Gastrocnemius medialis (tissue), 4 donors: Measurements from ENCODE around the gene CBX8. TPM values are rescaled to one million over a fixed set of nuclear protein-coding genes. Genes with fewer than 3 reads are reported as not detected.

ENCODE experiments used
- ATAC-seq, 2 donors: fragments of 150-250 bp; one replicate each; pipeline ENCODE4 v1.9.1; 2016
- DNase-seq, 2 donors: peaks; one replicate each; pipeline ENCODE4 v3.0.0-alpha.2; 2019
- H3K27ac ChIP-seq, 4 donors: fragments of 200-600 bp; sonication (generic); 1 replicate in 1 of 4; 2 replicates in 3 of 4; pipeline ENCODE4 v1.5.1; 2016 to 2018; ENCODE audit warnings: mild to moderate bottlenecking in 2 of 4, moderate library complexity in 1 of 4
- H3K27me3 ChIP-seq, 3 donors: fragments of 200-600 bp; sonication (generic) in 2 of 3; 1 replicate in 1 of 3; 2 replicates in 2 of 3; pipeline versions ENCODE4 v1.5.1 to v1.6.0; 2016 to 2019; ENCODE audit warnings: mild to moderate bottlenecking in 1 of 3, moderate library complexity in 1 of 3
- H3K36me3 ChIP-seq, 2 donors: fragments of 200-600 bp; sonication (generic) in 1 of 2; one replicate each; pipeline ENCODE4 v1.5.1; 2017 to 2018
- H3K4me1 ChIP-seq, 2 donors: fragments of 200-600 bp; sonication (generic) in 1 of 2; one replicate each; pipeline ENCODE4 v1.5.1; 2016 to 2017; ENCODE audit warnings: mild to moderate bottlenecking in 2 of 2
- H3K4me3 ChIP-seq, 4 donors: fragments of 200-600 bp; sonication (generic) in 3 of 4; 1 replicate in 1 of 4; 2 replicates in 3 of 4; pipeline ENCODE4 v1.5.1; 2016 to 2019; ENCODE audit warnings: mild to moderate bottlenecking in 2 of 4
- H3K9me3 ChIP-seq, 3 donors: fragments of 200-600 bp; sonication (generic) in 2 of 3; 1 replicate in 1 of 3; 2 replicates in 2 of 3; pipeline ENCODE4 v1.5.1; 2016 to 2019
- POLR2A ChIP-seq, 2 donors: fragments of 450-650 bp; IDR thresholded peaks; one replicate each; pipeline ENCODE4 v1.6.1; 2017; ENCODE audit warnings: antibody characterized with exemption in 2 of 2, mild to moderate bottlenecking in 2 of 2, moderate library complexity in 2 of 2
- in situ Hi-C, 4 donors: fragments of 200-750 bp; cut with MboI; loops; one replicate each; pipeline versions ENCODE4 v1.15.0 to v1.8.0; 2017; ENCODE audit warnings: low sequenced_read_pairs in 4 of 4
- intact Hi-C: fragments of 100-400 bp; cut with DNase I; formaldehyde crosslinking; loops from one replicate; pipeline ENCODE4 v1.15.1; 2023; ENCODE audit warnings: low total_unique reads
- total RNA-seq, 4 donors: library from RNA; depleted of rRNA; stranded (reverse); fragments of >200 nt; gene quantifications; one replicate each; pipeline versions ENCODE4 v1.1.0 to v1.2.3, GENCODE V29; 2016
- TF ChIP-seq, protein P1 (sequence below), 5 experiments: fragments of 450-650 bp in 3 of 5; fragments of 200-600 bp in 2 of 5; sonication (generic) in 2 of 5; IDR thresholded peaks in 4 of 5; conservative IDR thresholded peaks in 1 of 5; 1 replicate in 4 of 5; 2 replicates in 1 of 5; pipeline ENCODE4 v1.5.1; 2016 to 2019; ENCODE audit warnings: antibody characterized with exemption in 5 of 5, mild to moderate bottlenecking in 3 of 5, moderate library complexity in 3 of 5

Gene CBX8
- total RNA-seq, 4 donors from 2014 or later = 0.18 to 0.94 (median 0.49) TPM; not detected in 1

GRCh38 chr17:79819085-79819484, 22.2 kb upstream of the CBX8 start:
- Histone ChIP-seq H3K27me3 (peaks cover 32 to 41% (median 39%) of the 10 kb centered on the region in 3 donors), H3K9me3 (no peaks in the 10 kb centered on the region), H3K27ac (no peak overlapping the region), H3K36me3 (no peaks in the 10 kb centered on the region), H3K4me1 (peaks cover 0 to 14% of the 10 kb centered on the region in 2 donors), H3K4me3 (no peak overlapping the region)
- ATAC-seq (no peak), DNase-seq (no peak)
- intact Hi-C loops = no loop called here
- in situ Hi-C loops = no loop called here
- TF ChIP-seq, protein P1, sequence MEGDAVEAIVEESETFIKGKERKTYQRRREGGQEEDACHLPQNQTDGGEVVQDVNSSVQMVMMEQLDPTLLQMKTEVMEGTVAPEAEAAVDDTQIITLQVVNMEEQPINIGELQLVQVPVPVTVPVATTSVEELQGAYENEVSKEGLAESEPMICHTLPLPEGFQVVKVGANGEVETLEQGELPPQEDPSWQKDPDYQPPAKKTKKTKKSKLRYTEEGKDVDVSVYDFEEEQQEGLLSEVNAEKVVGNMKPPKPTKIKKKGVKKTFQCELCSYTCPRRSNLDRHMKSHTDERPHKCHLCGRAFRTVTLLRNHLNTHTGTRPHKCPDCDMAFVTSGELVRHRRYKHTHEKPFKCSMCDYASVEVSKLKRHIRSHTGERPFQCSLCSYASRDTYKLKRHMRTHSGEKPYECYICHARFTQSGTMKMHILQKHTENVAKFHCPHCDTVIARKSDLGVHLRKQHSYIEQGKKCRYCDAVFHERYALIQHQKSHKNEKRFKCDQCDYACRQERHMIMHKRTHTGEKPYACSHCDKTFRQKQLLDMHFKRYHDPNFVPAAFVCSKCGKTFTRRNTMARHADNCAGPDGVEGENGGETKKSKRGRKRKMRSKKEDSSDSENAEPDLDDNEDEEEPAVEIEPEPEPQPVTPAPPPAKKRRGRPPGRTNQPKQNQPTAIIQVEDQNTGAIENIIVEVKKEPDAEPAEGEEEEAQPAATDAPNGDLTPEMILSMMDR (IDR thresholded peaks at IDR 0.05 in 4 of 5, conservative IDR thresholded peaks at IDR 0.05 in 1 of 5) = no peak
- no peak for TF ChIP-seq POLR2A (IDR thresholded peaks at IDR 0.05)

DNA sequence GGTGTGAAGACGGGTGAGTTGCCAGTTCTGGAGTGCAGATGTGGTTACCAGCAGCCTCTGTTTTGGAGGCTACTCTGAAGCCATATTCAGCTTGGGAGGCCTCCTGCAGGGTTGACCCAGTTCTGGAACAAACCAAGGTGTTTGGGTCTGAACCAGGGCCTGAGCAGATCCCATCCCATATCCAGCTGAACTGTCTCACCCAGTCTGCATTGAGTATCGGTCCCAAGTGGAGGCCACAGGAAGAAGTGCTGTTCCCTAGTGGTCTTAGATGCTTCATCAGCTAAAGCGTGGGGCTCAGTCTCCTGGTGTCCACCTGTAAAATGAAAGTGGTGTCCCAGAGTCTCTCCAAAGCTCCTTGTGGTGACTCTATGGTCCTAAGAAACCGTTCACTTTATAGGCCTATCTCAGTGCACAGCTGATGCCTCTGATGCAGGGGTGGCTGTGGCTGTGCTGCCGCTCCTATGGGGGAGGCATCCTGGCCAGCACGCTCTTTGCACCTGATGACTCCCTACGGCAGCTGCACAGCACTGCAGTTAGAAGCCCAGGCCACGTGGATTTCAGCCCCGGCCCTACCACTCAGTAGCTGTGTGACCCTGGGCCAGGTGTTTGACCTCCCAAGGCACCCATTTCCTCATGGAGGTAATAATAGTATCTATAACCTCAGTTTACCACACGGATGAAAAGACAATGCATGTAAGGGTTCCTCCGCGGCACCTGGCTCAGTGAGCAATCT, 21.3 kb upstream of the CBX8 start:
- TF ChIP-seq, protein P1 (IDR thresholded peaks at IDR 0.05 in 4 of 5, conservative IDR thresholded peaks at IDR 0.05 in 1 of 5) = no peak
- TF ChIP-seq POLR2A (IDR thresholded peaks at IDR 0.05) = no peak
- H3K27me3 ChIP-seq = peaks cover 35 to 46% (median 44%) of the 10 kb centered on the region in 3 donors
- intact Hi-C loops = no loop called here
- in situ Hi-C loops = no loop called here
- ATAC-seq = no peak
- H3K9me3 ChIP-seq = no peaks in the 10 kb centered on the region
- H3K36me3 ChIP-seq = no peaks in the 10 kb centered on the region
- peaks cover 0 to 18% of the 10 kb centered on the region in 2 donors for H3K4me1 ChIP-seq
- DNase-seq = no peak
- H3K27ac ChIP-seq = no peak overlapping the region
- H3K4me3 ChIP-seq = no peak overlapping the region

GRCh38 chr17:79815836-79816461, 19.1 kb upstream of the CBX8 start:
- DNase-seq (no peak), ATAC-seq (no peak)
- no peak overlapping the region for H3K27ac ChIP-seq
- no peak overlapping the region for H3K4me3 ChIP-seq
- TF ChIP-seq, protein P1 (IDR thresholded peaks at IDR 0.05 in 4 of 5, conservative IDR thresholded peaks at IDR 0.05 in 1 of 5) = no peak
- no peak for TF ChIP-seq POLR2A (IDR thresholded peaks at IDR 0.05)
- no peaks in the 10 kb centered on the region for H3K9me3 ChIP-seq
- in situ Hi-C loops = no loop called here
- peaks cover 55 to 67% (median 66%) of the 10 kb centered on the region in 3 donors for H3K27me3 ChIP-seq
- peaks cover 3 to 37% of the 10 kb centered on the region in 2 donors for H3K4me1 ChIP-seq
- H3K36me3 ChIP-seq = no peaks in the 10 kb centered on the region
- intact Hi-C loops = no loop called here

DNA sequence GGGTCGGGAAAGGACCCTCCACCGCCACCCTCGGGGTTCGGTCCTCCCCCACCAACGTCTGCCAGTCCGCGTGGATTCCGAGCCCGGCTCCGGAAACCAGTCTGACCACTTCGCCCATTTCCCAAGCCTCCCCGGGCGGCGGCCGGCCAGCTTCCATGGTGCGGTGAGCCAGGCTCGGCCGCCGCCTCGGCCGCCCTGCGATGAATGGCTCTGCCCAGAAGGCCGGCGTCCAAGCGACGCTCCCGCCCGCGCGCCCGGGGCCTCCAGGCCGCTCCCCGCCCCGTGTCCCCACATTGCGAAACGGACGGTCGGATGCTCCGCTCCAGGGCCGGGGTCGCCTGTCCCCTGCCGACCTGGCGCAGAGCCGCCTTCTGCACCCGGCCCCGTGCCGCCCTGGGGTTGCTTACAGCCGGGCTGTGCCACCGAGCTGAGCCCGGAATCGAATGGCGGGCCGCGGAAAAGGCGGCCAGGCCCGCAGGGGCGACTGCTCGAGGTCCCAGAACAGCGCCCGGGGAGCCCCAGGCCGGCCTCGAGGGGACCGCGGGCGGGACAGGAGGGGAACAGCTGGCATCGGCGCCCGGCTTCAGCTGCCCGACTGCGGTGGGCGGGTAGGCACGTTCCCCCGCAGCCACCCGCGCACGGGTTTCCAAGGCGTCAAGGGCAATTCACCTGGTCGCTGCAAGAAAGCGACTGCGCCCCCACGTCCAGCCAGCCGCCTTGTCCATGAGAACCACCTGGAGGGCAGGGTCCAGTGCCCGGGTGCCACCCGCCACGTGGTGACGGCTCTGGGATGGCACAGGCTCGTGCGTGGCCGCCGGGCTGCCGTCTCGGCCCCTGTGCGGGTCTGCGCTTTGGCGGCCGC, 18.3 kb upstream of the CBX8 start:
- no peak overlapping the region for H3K27ac ChIP-seq
- intact Hi-C loops = no loop called here
- DNase-seq = no peak
- in situ Hi-C loops = no loop called here
- H3K36me3 ChIP-seq = no peaks in the 10 kb centered on the region
- H3K4me3 ChIP-seq = peak overlapping the region in 1 of 4 donors; percentile 24
- TF ChIP-seq, protein P1 (IDR thresholded peaks at IDR 0.05 in 4 of 5, conservative IDR thresholded peaks at IDR 0.05 in 1 of 5) = no peak
- no peak for TF ChIP-seq POLR2A (IDR thresholded peaks at IDR 0.05)
- no peak for ATAC-seq
- peaks cover 61 to 74% (median 73%) of the 10 kb centered on the region in 3 donors for H3K27me3 ChIP-seq
- H3K4me1 ChIP-seq = peaks cover 6 to 45% of the 10 kb centered on the region in 2 donors
- H3K9me3 ChIP-seq = no peaks in the 10 kb centered on the region
